Mesendoderm (in vitro differentiated cells): ENCODE data around the gene NEFH.

Experiments used
- DNase-seq: peaks from one replicate; pipeline ENCODE4 v3.0.0; 2013
- H2AK5ac ChIP-seq: 2 replicates; pipeline ENCODE4 v1.6.1; 2013; ENCODE audit warnings: low read length, inconsistent platforms
- H2BK120ac ChIP-seq: 2 replicates; pipeline ENCODE4 v1.6.1; 2013; ENCODE audit warnings: low read depth, mild to moderate bottlenecking, low read length, moderate library complexity, mixed read lengths
- H2BK15ac ChIP-seq: replicated peaks from 2 replicates; pipeline ENCODE4 v1.6.1; 2013; ENCODE audit warnings: low read depth, mild to moderate bottlenecking, moderate library complexity
- H2BK5ac ChIP-seq: 2 replicates; pipeline ENCODE4 v1.6.1; 2013; ENCODE audit warnings: low read length, inconsistent platforms
- H3K18ac ChIP-seq: 2 replicates; pipeline ENCODE4 v1.6.1; 2013; ENCODE audit warnings: mild to moderate bottlenecking, low read length, mixed read lengths
- H3K23ac ChIP-seq: one replicate; pipeline ENCODE4 v1.6.1; 2013; ENCODE audit warnings: low read length
- H3K27ac ChIP-seq: 2 replicates; pipeline ENCODE4 v1.5.1; 2013; ENCODE audit warnings: low read depth, mild to moderate bottlenecking, inconsistent platforms, low read length, moderate library complexity
- H3K27me3 ChIP-seq: 2 replicates; pipeline ENCODE4 v1.6.1; 2013; ENCODE audit warnings: low read length, control low read depth, mild to moderate bottlenecking, inconsistent platforms; ENCODE audit not compliant: insufficient read depth, poor library complexity
- H3K36me3 ChIP-seq: 2 replicates; pipeline ENCODE4 v1.6.1; 2013; ENCODE audit warnings: low read length, inconsistent platforms; ENCODE audit not compliant: control insufficient read depth, insufficient read depth
- H3K4ac ChIP-seq: one replicate; pipeline ENCODE4 v1.6.1; 2013; ENCODE audit warnings: low read depth, mild to moderate bottlenecking, low read length, moderate library complexity
- H3K4me1 ChIP-seq: 2 replicates; pipeline ENCODE4 v1.6.1; 2013; ENCODE audit warnings: low read depth, low read length, inconsistent platforms; ENCODE audit not compliant: control insufficient read depth
- H3K4me2 ChIP-seq: 2 replicates; pipeline ENCODE4 v1.6.1; 2013; ENCODE audit warnings: low read length
- H3K4me3 ChIP-seq: 2 replicates; pipeline ENCODE4 v1.5.1; 2013; ENCODE audit warnings: mild to moderate bottlenecking, low read length
- H3K56ac ChIP-seq: one replicate; pipeline ENCODE4 v1.6.1; 2013; ENCODE audit warnings: low read length
- H3K79me1 ChIP-seq: 2 replicates; pipeline ENCODE4 v1.6.1; 2013; ENCODE audit warnings: low read length, inconsistent platforms
- H3K79me2 ChIP-seq: 2 replicates; pipeline ENCODE4 v1.6.1; 2013; ENCODE audit warnings: mild to moderate bottlenecking, low read length; ENCODE audit not compliant: control insufficient read depth, insufficient read depth
- H3K9ac ChIP-seq: 2 replicates; pipeline ENCODE4 v1.6.1; 2013; ENCODE audit warnings: low read length, inconsistent platforms
- H4K5ac ChIP-seq: one replicate; pipeline ENCODE4 v1.6.1; 2013; ENCODE audit warnings: low read length
- H4K8ac ChIP-seq: one replicate; pipeline ENCODE4 v1.6.1; 2013; ENCODE audit warnings: low read depth, mild to moderate bottlenecking, control low read depth, low read length, moderate library complexity
- WGBS: extraction: QIAGEN DNeasy Blood & Tissue Kit; methylation state at CpG from one replicate; pipeline ENCODE4 v1.1.7; 2013; ENCODE audit warnings: low lambda C conversion rate, missing lambda C conversion rate; ENCODE audit not compliant: insufficient coverage; ENCODE audit errors: extremely low coverage; 5-methylcytosine and 5-hydroxymethylcytosine counted together

NEFH gene

GRCh38 chr22:29445508-29445907, 34.5 kb upstream of the NEFH start:
- Histone ChIP-seq H2BK5ac (no peak overlapping the region), H2BK15ac (no peak overlapping the region), H3K79me2 (no peaks in the 10 kb centered on the region), H3K18ac (no peak overlapping the region), H3K4me3 (no peak overlapping the region), H3K9ac (no peak overlapping the region), H3K4me2 (no peak overlapping the region), H2BK120ac (no peak overlapping the region), H3K4me1 (no peaks in the 10 kb centered on the region), H3K79me1 (no peaks in the 10 kb centered on the region), H3K4ac (no peak overlapping the region), H3K36me3 (no peaks in the 10 kb centered on the region), H2AK5ac (no peak overlapping the region), H4K8ac (no peak overlapping the region), H4K5ac (no peak overlapping the region), H3K56ac (no peak overlapping the region), H3K23ac (no peak overlapping the region), H3K27ac (no peak overlapping the region), H3K27me3 (no peaks in the 10 kb centered on the region)
- DNase-seq, result no peak
- no CpG with 5 or more reads among the region's 4 CpGs for WGBS

GRCh38 chr22:29447906-29448305, 32.1 kb upstream of the NEFH start:
- Histone ChIP-seq H3K4me3 (no peak overlapping the region), H4K5ac (no peak overlapping the region), H2BK120ac (no peak overlapping the region)

DNA sequence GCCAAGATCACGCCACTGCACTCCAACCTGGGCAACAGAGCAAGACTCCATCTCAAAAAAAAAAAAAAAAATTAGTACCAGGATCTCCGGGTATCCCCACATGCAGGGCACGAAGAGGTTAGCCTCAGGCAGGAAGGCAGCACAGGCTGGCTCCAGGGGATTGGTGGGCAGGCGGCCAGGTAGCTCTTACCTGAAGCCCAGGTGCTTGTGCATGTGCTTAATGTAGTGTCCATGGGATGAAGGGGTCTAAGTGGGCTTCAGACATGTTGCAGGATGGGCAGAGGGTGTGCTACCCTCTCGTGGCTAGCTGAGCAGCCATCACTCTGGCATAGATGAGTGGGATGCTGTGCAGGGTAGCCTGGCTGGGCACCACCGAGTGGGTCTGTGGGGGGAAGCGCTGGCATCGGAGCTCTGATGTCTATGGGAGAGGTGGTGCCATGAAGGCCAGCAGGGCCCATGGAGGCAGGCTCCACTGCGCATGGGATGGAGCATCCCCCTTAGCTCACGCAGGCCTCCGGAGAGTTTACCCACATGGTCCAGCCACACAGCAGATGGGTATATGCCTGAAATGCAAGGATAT, 30.6 kb upstream of the NEFH start:
- Histone ChIP-seq H2BK120ac (no peak overlapping the region), H3K4me3 (no peak overlapping the region), H3K23ac (no peak overlapping the region), H3K79me2 (no peaks in the 10 kb centered on the region), H3K36me3 (no peaks in the 10 kb centered on the region), H3K27ac (no peak overlapping the region), H2BK15ac (no peak overlapping the region), H3K18ac (no peak overlapping the region), H3K56ac (no peak overlapping the region), H3K79me1 (no peaks in the 10 kb centered on the region), H3K4ac (no peak overlapping the region), H3K27me3 (no peaks in the 10 kb centered on the region), H3K4me2 (no peak overlapping the region), H2AK5ac (no peak overlapping the region), H4K5ac (no peak overlapping the region), H3K9ac (no peak overlapping the region), H2BK5ac (no peak overlapping the region), H4K8ac (no peak overlapping the region), H3K4me1 (no peaks in the 10 kb centered on the region)
- WGBS, result no CpG with 5 or more reads among the region's 11 CpGs
- DNase-seq, result no peak

More at GRCh38 chr22:29447906-29448305, 32.1 kb upstream of the NEFH start:
- H3K79me2 ChIP-seq, result no peaks in the 10 kb centered on the region
- H4K8ac ChIP-seq, result no peak overlapping the region
- H3K9ac ChIP-seq, result no peak overlapping the region
- no peak for DNase-seq
- no peak overlapping the region for H2BK15ac ChIP-seq
- no peak overlapping the region for H3K4ac ChIP-seq
- H2AK5ac ChIP-seq, result no peak overlapping the region
- H3K4me1 ChIP-seq, result no peaks in the 10 kb centered on the region
- H3K36me3 ChIP-seq, result no peaks in the 10 kb centered on the region
- H3K23ac ChIP-seq, result no peak overlapping the region
- no peak overlapping the region for H2BK5ac ChIP-seq
- no peaks in the 10 kb centered on the region for H3K27me3 ChIP-seq
- no peak overlapping the region for H3K18ac ChIP-seq
- no peaks in the 10 kb centered on the region for H3K79me1 ChIP-seq
- no peak overlapping the region for H3K27ac ChIP-seq
- H3K56ac ChIP-seq, result no peak overlapping the region
- H3K4me2 ChIP-seq, result no peak overlapping the region
- WGBS, result no CpG with 5 or more reads among the region's 5 CpGs

- Histone ChIP-seq H2AK5ac (no peak overlapping the region), H3K18ac (no peak overlapping the region), H2BK5ac (no peak overlapping the region), H3K27me3 (no peaks in the 10 kb centered on the region), H3K79me2 (no peaks in the 10 kb centered on the region), H3K4ac (no peak overlapping the region), H3K27ac (no peak overlapping the region), H2BK15ac (no peak overlapping the region), H3K4me3 (no peak overlapping the region), H3K79me1 (no peaks in the 10 kb centered on the region), H3K4me2 (no peak overlapping the region), H4K5ac (no peak overlapping the region), H3K36me3 (no peaks in the 10 kb centered on the region), H2BK120ac (no peak overlapping the region), H3K9ac (no peak overlapping the region), H3K4me1 (no peaks in the 10 kb centered on the region), H4K8ac (no peak overlapping the region), H3K56ac (no peak overlapping the region), H3K23ac (no peak overlapping the region)
- WGBS, result no CpG with 5 or more reads among the region's 8 CpGs
- no peak for DNase-seq
These were observed 29.8 kb upstream of the NEFH start for GRCh38 chr22:29450222-29450621.

GRCh38 chr22:29451863-29452262, 28.2 kb upstream of the NEFH start:
- H2AK5ac ChIP-seq, result no peak overlapping the region
- no peaks in the 10 kb centered on the region for H3K36me3 ChIP-seq
- no peak overlapping the region for H3K27ac ChIP-seq
- H3K79me1 ChIP-seq, result no peaks in the 10 kb centered on the region
- H3K4me2 ChIP-seq, result no peak overlapping the region
- H3K4me1 ChIP-seq, result no peaks in the 10 kb centered on the region
- no peak overlapping the region for H3K23ac ChIP-seq
- DNase-seq, result no peak
- no peak overlapping the region for H2BK120ac ChIP-seq
- no peak overlapping the region for H4K8ac ChIP-seq
- no CpG with 5 or more reads among the region's 4 CpGs for WGBS
- no peaks in the 10 kb centered on the region for H3K27me3 ChIP-seq
- H2BK15ac ChIP-seq, result no peak overlapping the region
- no peak overlapping the region for H3K4me3 ChIP-seq
- H4K5ac ChIP-seq, result no peak overlapping the region
- H2BK5ac ChIP-seq, result no peak overlapping the region
- no peak overlapping the region for H3K4ac ChIP-seq
- H3K79me2 ChIP-seq, result no peaks in the 10 kb centered on the region
- H3K18ac ChIP-seq, result no peak overlapping the region
- no peak overlapping the region for H3K9ac ChIP-seq
- H3K56ac ChIP-seq, result no peak overlapping the region

GRCh38 chr22:29454276-29454675, 25.7 kb upstream of the NEFH start:
- H2BK120ac ChIP-seq, result no peak overlapping the region
- H3K56ac ChIP-seq, result no peak overlapping the region
- H2AK5ac ChIP-seq, result no peak overlapping the region
- H3K23ac ChIP-seq, result no peak overlapping the region
- no peak overlapping the region for H2BK5ac ChIP-seq
- H3K36me3 ChIP-seq, result no peaks in the 10 kb centered on the region
- no peak overlapping the region for H3K27ac ChIP-seq
- no peaks in the 10 kb centered on the region for H3K4me1 ChIP-seq
- DNase-seq, result no peak
- H3K27me3 ChIP-seq, result no peaks in the 10 kb centered on the region
- no peak overlapping the region for H4K8ac ChIP-seq
- no peak overlapping the region for H3K9ac ChIP-seq
- H3K4ac ChIP-seq, result no peak overlapping the region
- no peaks in the 10 kb centered on the region for H3K79me1 ChIP-seq
- H3K79me2 ChIP-seq, result no peaks in the 10 kb centered on the region
- H2BK15ac ChIP-seq, result no peak overlapping the region
- H3K18ac ChIP-seq, result no peak overlapping the region
- no peak overlapping the region for H4K5ac ChIP-seq
- WGBS, result no CpG with 5 or more reads among the region's 8 CpGs
- no peak overlapping the region for H3K4me3 ChIP-seq
- no peak overlapping the region for H3K4me2 ChIP-seq
